HCT116 (cell line): ENCODE measurements around the gene ABTB1. TPM values are rescaled to one million over a fixed set of nuclear protein-coding genes. Genes with fewer than 3 reads are reported as not detected.

Source experiments
- ATAC-seq: fragments of 200-7000 bp; cut with Tn5 transposase; 2 replicates; pipeline ENCODE4 v1.9.1; 2020; ENCODE audit warnings: mild to moderate bottlenecking, moderate library complexity
- BruUV-seq: library from RNA; stranded (reverse); fragments of 400-500 nt; replicated peaks from 2 replicates; lab custom pipeline; 2021; lab: Mats Ljungman, UMichigan
- CTCF ChIA-PET: fragments of 300-600 bp; sonication (Branson Sonifier 250); formaldehyde crosslinking; loops from one replicate; lab custom pipeline; 2021; ENCODE audit warnings: antibody characterized with exemption; lab: Charles Lee
- POLR2A ChIA-PET: fragments of 300-600, 350-600 bp; sonication (Branson Sonifier 250); formaldehyde crosslinking; loops from one replicate; lab custom pipeline; 2021; ENCODE audit warnings: antibody characterized with exemption; lab: Charles Lee
- RAD21 ChIA-PET, 2 experiments: fragments of 300-600 bp; sonication (Branson Sonifier 250); formaldehyde crosslinking; loops; one replicate each; lab custom pipeline; 2023; ENCODE audit warnings: low total read pairs in 2 of 2; ENCODE audit not compliant: uncharacterized antibody in 2 of 2, unreplicated experiment in 2 of 2, low non-redundant PET in 1 of 2; lab: Charles Lee
- DNase-seq: peaks from one replicate; pipeline ENCODE4 v3.0.0-alpha.2; 2010; ENCODE audit warnings: low read depth, low spot score
- H2AFZ ChIP-seq: fragments of 200-600 bp; shearing (Covaris generic), sonication (generic); 2 replicates; pipeline ENCODE4 v1.6.1; 2017; ENCODE audit warnings: low read depth, mixed run types, mixed read lengths, antibody characterized with exemption, low read length; ENCODE audit not compliant: poor library complexity, severe bottlenecking
- H3K27ac ChIP-seq: 2 replicates; pipeline ENCODE4 v1.5.1; 2012; ENCODE audit warnings: low read depth, low read length
- H3K27me3 ChIP-seq: fragments of 200-600 bp; sonication (generic); 2 replicates; pipeline ENCODE4 v1.6.1; 2016; ENCODE audit warnings: mixed run types, low read length, mixed read lengths; ENCODE audit not compliant: insufficient read depth
- H3K36me3 ChIP-seq, 2 experiments: fragments of 200-500 bp in 1 of 2; fragments of 200-600 bp in 1 of 2; sonication (Bioruptor generic) in 1 of 2; sonication (generic) in 1 of 2; 2 replicates each; pipeline versions ENCODE4 v1.5.1 to v1.6.1; 2014 to 2016; ENCODE audit warnings: low read length in 2 of 2, inconsistent platforms in 1 of 2, mixed read lengths in 1 of 2, mixed run types in 1 of 2; ENCODE audit not compliant: insufficient read depth in 2 of 2, control insufficient read depth in 1 of 2
- H3K4me1 ChIP-seq, 2 experiments: fragments of 200-600 bp in 1 of 2; sonication (generic) in 1 of 2; 2 replicates each; pipeline versions ENCODE4 v1.5.1 to v1.6.1; 2012 to 2017; ENCODE audit warnings: low read length in 2 of 2, inconsistent platforms in 1 of 2, mild to moderate bottlenecking in 1 of 2, mixed read lengths in 1 of 2, mixed run types in 1 of 2, moderate library complexity in 1 of 2; ENCODE audit not compliant: insufficient read depth in 2 of 2, control insufficient read depth in 1 of 2
- H3K4me2 ChIP-seq: fragments of 200-600 bp; sonication (generic); 2 replicates; pipeline ENCODE4 v1.6.1; 2017; ENCODE audit warnings: mixed run types, low read length, mixed read lengths
- H3K4me3 ChIP-seq, 2 experiments: fragments of 200-600 bp in 1 of 2; sonication (generic) in 1 of 2; replicated peaks in 1 of 2; 2 replicates each; pipeline ENCODE4 v1.5.1; 2011 to 2016; ENCODE audit warnings: low read length in 2 of 2, control low read depth in 1 of 2, low read depth in 1 of 2, mild to moderate bottlenecking in 1 of 2, mixed read lengths in 1 of 2, mixed run types in 1 of 2
- H3K79me2 ChIP-seq: fragments of 200-600 bp; sonication (generic); 2 replicates; pipeline ENCODE4 v1.6.1; 2017; ENCODE audit warnings: mild to moderate bottlenecking, mixed run types, low read length, moderate library complexity, mixed read lengths; ENCODE audit not compliant: insufficient read depth
- H3K9ac ChIP-seq: fragments of 200-600 bp; sonication (generic); 2 replicates; pipeline ENCODE4 v1.6.1; 2016; ENCODE audit warnings: low read length, mixed read lengths
- H3K9me2 ChIP-seq: fragments of 200-600 bp; sonication (generic), shearing (Covaris generic); 2 replicates; pipeline ENCODE4 v1.6.1; 2017; ENCODE audit warnings: mixed run types, mild to moderate bottlenecking, moderate library complexity; ENCODE audit not compliant: insufficient read depth
- H3K9me3 ChIP-seq, 2 experiments: fragments of 200-500 bp in 1 of 2; fragments of 200-600 bp in 1 of 2; sonication (Bioruptor generic) in 1 of 2; sonication (generic) in 1 of 2; 2 replicates each; pipeline ENCODE4 v1.6.1; 2014 to 2017; ENCODE audit warnings: low read length in 2 of 2, mixed read lengths in 2 of 2, inconsistent platforms in 1 of 2, low read depth in 1 of 2, mild to moderate bottlenecking in 1 of 2, mixed run types in 1 of 2, moderate library complexity in 1 of 2; ENCODE audit not compliant: control insufficient read depth in 1 of 2, insufficient read depth in 1 of 2
- H4K20me1 ChIP-seq: fragments of 200-600 bp; sonication (generic), shearing (Covaris generic); 2 replicates; pipeline ENCODE4 v1.6.1; 2017; ENCODE audit warnings: mixed run types, mild to moderate bottlenecking, moderate library complexity; ENCODE audit not compliant: insufficient read depth
- ELF1 ChIP-seq: IDR thresholded peaks from 2 replicates; pipeline ENCODE4 v1.6.1; 2012; ENCODE audit warnings: low read depth, borderline replicate concordance
- EZH2phosphoT487 ChIP-seq: fragments of 200-600 bp; IDR thresholded peaks from 2 replicates; pipeline ENCODE4 v1.6.1; 2018; ENCODE audit warnings: antibody characterized with exemption, borderline replicate concordance
- JUND ChIP-seq: IDR thresholded peaks from 2 replicates; pipeline ENCODE4 v1.6.1; 2012
- MAX ChIP-seq: IDR thresholded peaks from 2 replicates; pipeline ENCODE4 v1.6.1; 2012
- ZBTB33 ChIP-seq: IDR thresholded peaks from 2 replicates; pipeline ENCODE4 v1.6.1; 2011; ENCODE audit warnings: mild to moderate bottlenecking, low read length, moderate library complexity; ENCODE audit not compliant: insufficient replicate concordance; ENCODE audit errors: extremely low read depth
- ZFX ChIP-seq: fragments of 450-650 bp; IDR thresholded peaks from 2 replicates; pipeline ENCODE4 v1.6.1; 2017
- ZNF274 ChIP-seq: fragments of 200-500 bp; sonication (Bioruptor generic); IDR thresholded peaks from 2 replicates; pipeline ENCODE4 v1.6.1; 2014; ENCODE audit warnings: mild to moderate bottlenecking, low read depth, low read length, inconsistent platforms
- intact Hi-C: fragments of 100-400 bp; cut with micrococcal nuclease; formaldehyde crosslinking; loops from 2 replicates; pipeline ENCODE4 v1.10.0; 2022
- total RNA-seq: library from RNA; stranded (reverse); gene quantifications from one replicate; pipeline ENCODE4 v1.2.1, GENCODE V29; 2021; ENCODE audit not compliant: unreplicated experiment
- TF ChIP-seq, protein P1 (sequence below), 3 experiments: fragments of 200-600 bp in 1 of 3; sonication (generic) in 1 of 3; IDR thresholded peaks in 2 of 3; conservative IDR thresholded peaks in 1 of 3; 2 replicates each; pipeline ENCODE4 v1.5.1; 2012 to 2017; ENCODE audit warnings: low read depth in 2 of 3, low read length in 2 of 3, antibody characterized with exemption in 1 of 3, borderline replicate concordance in 1 of 3, control low read depth in 1 of 3, mild to moderate bottlenecking in 1 of 3, mixed read lengths in 1 of 3, mixed run types in 1 of 3, moderate library complexity in 1 of 3; ENCODE audit not compliant: insufficient read depth in 1 of 3
- TF ChIP-seq, protein P2 (sequence below): IDR thresholded peaks from 2 replicates; pipeline ENCODE4 v1.6.1; 2012

Gene ABTB1
- total RNA-seq, 1 experiment from 2014 or later, result 19.4 TPM

DNA sequence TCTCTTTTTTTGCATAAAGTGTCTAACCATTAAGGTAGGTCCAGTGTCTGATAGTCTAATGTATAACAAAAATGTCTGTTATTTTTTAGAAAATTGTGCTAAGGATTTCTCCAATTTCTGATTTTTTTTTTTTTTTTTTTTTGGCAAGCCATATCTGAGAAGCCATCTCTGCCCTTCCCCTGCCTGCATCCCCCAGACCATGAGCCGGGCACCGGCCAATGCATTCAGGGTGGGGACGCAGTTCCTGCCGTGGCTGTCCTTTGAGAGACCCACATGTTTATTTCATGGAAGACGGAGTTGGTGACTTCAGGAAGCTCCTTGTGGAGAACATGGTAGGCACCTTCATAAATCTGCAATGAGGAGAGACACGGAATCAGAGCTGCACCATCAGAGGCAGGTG is 19.2 kb downstream of the ABTB1 start:
- Histone ChIP-seq H3K27me3 (no peaks in the 10 kb centered on the region), H3K36me3 (no peaks in the 10 kb centered on the region), H3K4me3 (no peak overlapping the region), H3K79me2 (no peaks in the 10 kb centered on the region), H3K9me3 (no peaks in the 10 kb centered on the region), H3K9ac (no peak overlapping the region), H3K27ac (no peak overlapping the region), H3K4me1 (peaks cover 15 to 46% of the 10 kb centered on the region in 2 experiments), H3K4me2 (no peak overlapping the region), H2AFZ (no peak overlapping the region), H4K20me1 (no peaks in the 10 kb centered on the region)
- intact Hi-C loops, result loop anchor here (1.0 to 2.0 kb wide), 3 partner anchors 139 to 441 kb away; no protein-coding TSS in a partner anchor
- no TSS peak for BruUV-seq
- ATAC-seq, result no peak
- ChIA-PET RAD21 (interaction anchor here in 1 of 2 experiments (0.5 kb wide), 1 partner anchor 70 kb away, joined by 3 read pairs; no protein-coding TSS in a partner anchor), CTCF (no interaction called here)
- no peak for TF ChIP-seq ZFX
- TF ChIP-seq ZNF274, result no peak
- TF ChIP-seq JUND, result no peak
- no peak for TF ChIP-seq ELF1
- TF ChIP-seq, protein P1, sequence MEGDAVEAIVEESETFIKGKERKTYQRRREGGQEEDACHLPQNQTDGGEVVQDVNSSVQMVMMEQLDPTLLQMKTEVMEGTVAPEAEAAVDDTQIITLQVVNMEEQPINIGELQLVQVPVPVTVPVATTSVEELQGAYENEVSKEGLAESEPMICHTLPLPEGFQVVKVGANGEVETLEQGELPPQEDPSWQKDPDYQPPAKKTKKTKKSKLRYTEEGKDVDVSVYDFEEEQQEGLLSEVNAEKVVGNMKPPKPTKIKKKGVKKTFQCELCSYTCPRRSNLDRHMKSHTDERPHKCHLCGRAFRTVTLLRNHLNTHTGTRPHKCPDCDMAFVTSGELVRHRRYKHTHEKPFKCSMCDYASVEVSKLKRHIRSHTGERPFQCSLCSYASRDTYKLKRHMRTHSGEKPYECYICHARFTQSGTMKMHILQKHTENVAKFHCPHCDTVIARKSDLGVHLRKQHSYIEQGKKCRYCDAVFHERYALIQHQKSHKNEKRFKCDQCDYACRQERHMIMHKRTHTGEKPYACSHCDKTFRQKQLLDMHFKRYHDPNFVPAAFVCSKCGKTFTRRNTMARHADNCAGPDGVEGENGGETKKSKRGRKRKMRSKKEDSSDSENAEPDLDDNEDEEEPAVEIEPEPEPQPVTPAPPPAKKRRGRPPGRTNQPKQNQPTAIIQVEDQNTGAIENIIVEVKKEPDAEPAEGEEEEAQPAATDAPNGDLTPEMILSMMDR (IDR thresholded peaks at IDR 0.05 in 2 of 3, conservative IDR thresholded peaks at IDR 0.05 in 1 of 3; ENCODE audit: borderline replicate concordance in 1 of 3, insufficient read depth in 1 of 3, low read depth in 2 of 3, low read length in 2 of 3), result no peak
- TF ChIP-seq MAX, result no peak
- no peak for TF ChIP-seq EZH2phosphoT487
- TF ChIP-seq ZBTB33, result no peak
- TF ChIP-seq, protein P2, sequence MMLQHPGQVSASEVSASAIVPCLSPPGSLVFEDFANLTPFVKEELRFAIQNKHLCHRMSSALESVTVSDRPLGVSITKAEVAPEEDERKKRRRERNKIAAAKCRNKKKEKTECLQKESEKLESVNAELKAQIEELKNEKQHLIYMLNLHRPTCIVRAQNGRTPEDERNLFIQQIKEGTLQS, result no peak
- TF ChIP-seq, all 23 proteins: peak for 0
- DNase-seq, result no peak
- POLR2A ChIA-PET, result no interaction called here
- H3K9me2 ChIP-seq, result no peaks in the 10 kb centered on the region
